A549 (cell line): ENCODE results near the gene MPP7.

Source experiments
- POLR2A ChIP-seq: IDR thresholded peaks from 2 replicates; pipeline ENCODE4 v1.6.1; 2012; ENCODE audit warnings: mild to moderate bottlenecking, low read length
- SREBF2 ChIP-seq: fragments of 450-650 bp; IDR thresholded peaks from 2 replicates; pipeline ENCODE4 v1.6.1; 2014; ENCODE audit warnings: mild to moderate bottlenecking, moderate library complexity

DNA sequence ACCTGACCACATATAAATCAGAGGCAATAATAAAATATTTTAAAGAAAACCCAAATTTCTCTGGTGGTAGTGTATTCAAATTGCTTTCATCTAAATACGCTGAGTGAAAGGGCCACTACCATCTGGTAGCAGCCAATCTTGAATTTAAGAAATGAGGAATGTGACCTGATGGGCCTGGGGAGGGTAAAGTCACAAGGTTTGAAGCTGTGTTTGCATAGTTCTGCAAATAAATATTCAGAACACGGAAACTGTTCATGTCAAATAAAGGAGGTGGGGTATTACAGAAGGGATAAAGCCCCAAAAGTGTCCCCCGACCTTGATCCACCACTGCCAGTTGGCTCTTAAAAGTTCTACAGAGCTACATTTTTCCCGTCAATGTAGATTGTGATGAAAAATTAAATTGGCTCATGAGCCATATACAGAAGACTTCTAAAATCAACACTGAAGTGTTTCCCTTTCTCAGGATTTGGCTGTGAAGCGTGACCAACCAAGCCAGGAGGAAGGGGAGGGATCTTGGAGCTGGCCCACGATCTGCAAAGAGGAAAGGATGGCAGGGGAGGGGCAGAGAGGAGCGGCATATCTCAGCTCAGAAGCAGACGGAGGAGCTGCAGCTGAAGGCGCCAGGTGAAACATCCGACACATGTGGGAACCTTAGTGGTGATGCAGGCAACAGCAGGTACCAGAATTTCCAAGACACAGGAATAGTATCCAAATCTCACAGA lies 39.6 kb downstream of the MPP7 start:
- TF ChIP-seq POLR2A, result no peak
- TF ChIP-seq SREBF2, result no peak
